B cell (primary cell): ENCODE data around the gene RP2. TPM values are rescaled to one million over a fixed set of nuclear protein-coding genes. Genes with fewer than 3 reads are reported as not detected.

ENCODE experiments used
- ATAC-seq: fragments of 200-7000 bp; cut with Tn5 transposase; one replicate; pipeline ENCODE4 v1.10.0; 2021; ENCODE audit warnings: low read depth, mild to moderate bottlenecking, moderate number of reproducible peaks, moderate library complexity
- CTCF ChIA-PET: fragments of 350-600 bp; sonication (Branson Sonifier 250); formaldehyde crosslinking; loops from one replicate; lab custom pipeline; 2021; ENCODE audit warnings: antibody characterized with exemption, inconsistent platforms; lab: Charles Lee
- POLR2A ChIA-PET: fragments of 350-600 bp; sonication (Branson Sonifier 250); formaldehyde crosslinking; loops from one replicate; lab custom pipeline; 2021; ENCODE audit warnings: antibody characterized with exemption; lab: Charles Lee
- DNase-seq: peaks from one replicate; pipeline ENCODE4 v3.0.0; 2013
- H2AFZ ChIP-seq: 2 replicates; pipeline ENCODE4 v1.6.1; 2012; ENCODE audit warnings: mild to moderate bottlenecking, low read depth, low read length; ENCODE audit not compliant: insufficient read depth, poor library complexity, severe bottlenecking
- H3K27ac ChIP-seq, 2 donors: 1 replicate in 1 of 2; 2 replicates in 1 of 2; pipeline ENCODE4 v1.5.1; 2012 to 2013; ENCODE audit warnings: low read length in 2 of 2, mild to moderate bottlenecking in 2 of 2, moderate library complexity in 1 of 2
- H3K27me3 ChIP-seq, 4 experiments: fragments of 200-600 bp in 1 of 4; sonication (generic) in 1 of 4; replicated peaks in 1 of 4; 1 replicate in 2 of 4; 2 replicates in 2 of 4; pipeline versions ENCODE4 v1.6.1 to v1.7.0; 2013 to 2016; ENCODE audit warnings: low read length in 3 of 4, mild to moderate bottlenecking in 2 of 4, mixed read lengths in 1 of 4, moderate library complexity in 1 of 4; ENCODE audit not compliant: insufficient read depth in 4 of 4, control insufficient read depth in 3 of 4; ENCODE audit errors: control extremely low read depth in 1 of 4
- H3K36me3 ChIP-seq, 2 experiments: replicated peaks in 1 of 2; 1 replicate in 1 of 2; 2 replicates in 1 of 2; pipeline versions ENCODE4 v1.6.1 to v1.7.1; 2013; ENCODE audit warnings: low read length in 1 of 2; ENCODE audit not compliant: insufficient read depth in 2 of 2, control insufficient read depth in 1 of 2; ENCODE audit errors: control extremely low read depth in 1 of 2, extremely low read depth in 1 of 2
- H3K4me1 ChIP-seq, 2 donors: fragments of 200-600 bp in 1 of 2; sonication (generic) in 1 of 2; 1 replicate in 1 of 2; 2 replicates in 1 of 2; pipeline versions ENCODE4 v1.5.1 to v1.6.1; 2013 to 2017; ENCODE audit warnings: low read length in 2 of 2; ENCODE audit not compliant: control insufficient read depth in 2 of 2, insufficient read depth in 2 of 2
- H3K4me2 ChIP-seq: replicated peaks from 2 replicates; pipeline ENCODE3; 2012; ENCODE audit warnings: mild to moderate bottlenecking, low read depth, low read length; ENCODE audit not compliant: poor library complexity, severe bottlenecking
- H3K4me3 ChIP-seq, 5 experiments: fragments of 200-600 bp in 1 of 5; sonication (generic) in 1 of 5; 1 replicate in 3 of 5; 2 replicates in 2 of 5; pipeline versions ENCODE4 v1.5.1 to v1.7.0; 2011 to 2016; ENCODE audit warnings: low read length in 4 of 5, mild to moderate bottlenecking in 4 of 5, low read depth in 2 of 5, control low read depth in 1 of 5, moderate library complexity in 1 of 5; ENCODE audit not compliant: insufficient read depth in 1 of 5; ENCODE audit errors: control extremely low read depth in 1 of 5, extremely low read depth in 1 of 5
- H3K79me2 ChIP-seq: fragments of 200-600 bp; sonication (generic); one replicate; pipeline ENCODE4 v1.6.0; 2016; ENCODE audit warnings: low read length; ENCODE audit not compliant: control insufficient read depth, insufficient read depth
- H3K9ac ChIP-seq: fragments of 200-600 bp; sonication (generic); 2 replicates; pipeline ENCODE4 v1.6.1; 2017; ENCODE audit warnings: mild to moderate bottlenecking, low read length, moderate library complexity
- H3K9me3 ChIP-seq, 3 donors: one replicate each; pipeline versions ENCODE4 v1.6.1 to v1.7.1; 2013; ENCODE audit warnings: low read length in 2 of 3; ENCODE audit not compliant: control insufficient read depth in 2 of 3, insufficient read depth in 1 of 3; ENCODE audit errors: control extremely low read depth in 1 of 3
- H4K20me1 ChIP-seq: 2 replicates; pipeline ENCODE4 v1.6.0; 2012; ENCODE audit warnings: mild to moderate bottlenecking, low read length; ENCODE audit not compliant: insufficient read depth, control insufficient read depth, poor library complexity, severe bottlenecking
- H3K27ac Mint-ChIP-seq: one replicate; pipeline ENCODE4 v1.8.0; 2021; ENCODE audit warnings: mixed read lengths
- H3K27me3 Mint-ChIP-seq: one replicate; pipeline ENCODE4 v1.8.0; 2021; ENCODE audit warnings: mixed read lengths
- H3K4me1 Mint-ChIP-seq: one replicate; pipeline ENCODE4 v1.8.0; 2021; ENCODE audit warnings: mixed read lengths
- H3K4me3 Mint-ChIP-seq: one replicate; pipeline ENCODE4 v1.8.0; 2021; ENCODE audit warnings: mixed read lengths
- H3K9me3 Mint-ChIP-seq: one replicate; pipeline ENCODE4 v1.8.0; 2022; ENCODE audit warnings: mixed read lengths; ENCODE audit not compliant: insufficient read depth
- EZH2 ChIP-seq: IDR thresholded peaks from 2 replicates; pipeline ENCODE4 v1.6.1; 2012; ENCODE audit warnings: borderline replicate concordance, low read depth, mild to moderate bottlenecking, moderate library complexity, low read length; ENCODE audit not compliant: insufficient read depth, poor library complexity, severe bottlenecking
- WGBS: methylation state at CpG from one replicate; pipeline ENCODE4 v1.1.5; 2013; ENCODE audit warnings: missing lambda C conversion rate; ENCODE audit not compliant: insufficient coverage; 5-methylcytosine and 5-hydroxymethylcytosine counted together
- intact Hi-C: fragments of 100-400 bp; cut with micrococcal nuclease; formaldehyde crosslinking; loops from one replicate; pipeline ENCODE4 v1.10.0; 2022
- polyA plus RNA-seq: library from polyadenylated mRNA; depleted of rRNA; stranded (reverse); fragments of >200 nt; gene quantifications from 2 replicates; pipeline ENCODE4 v1.2.3, GENCODE V29; 2012
- total RNA-seq, 2 donors: library from RNA; stranded (reverse); fragments of 120-200 nt in 1 of 2; gene quantifications; 1 replicate in 1 of 2; 2 replicates in 1 of 2; pipeline versions ENCODE4 v1.2.3 to v1.2.4, GENCODE V29; 2013 to 2022
- TF ChIP-seq, protein P1 (sequence below): fragments of 200-600 bp; IDR thresholded peaks from one replicate; pipeline ENCODE4 v1.8.0; 2022; ENCODE audit warnings: antibody characterized with exemption, mild to moderate bottlenecking

Gene RP2
- total and polyA plus RNA-seq, 2 donors (not counting 1 experiment from before 2014, with no cell fraction given) = 5.5 to 14.9 TPM

DNA sequence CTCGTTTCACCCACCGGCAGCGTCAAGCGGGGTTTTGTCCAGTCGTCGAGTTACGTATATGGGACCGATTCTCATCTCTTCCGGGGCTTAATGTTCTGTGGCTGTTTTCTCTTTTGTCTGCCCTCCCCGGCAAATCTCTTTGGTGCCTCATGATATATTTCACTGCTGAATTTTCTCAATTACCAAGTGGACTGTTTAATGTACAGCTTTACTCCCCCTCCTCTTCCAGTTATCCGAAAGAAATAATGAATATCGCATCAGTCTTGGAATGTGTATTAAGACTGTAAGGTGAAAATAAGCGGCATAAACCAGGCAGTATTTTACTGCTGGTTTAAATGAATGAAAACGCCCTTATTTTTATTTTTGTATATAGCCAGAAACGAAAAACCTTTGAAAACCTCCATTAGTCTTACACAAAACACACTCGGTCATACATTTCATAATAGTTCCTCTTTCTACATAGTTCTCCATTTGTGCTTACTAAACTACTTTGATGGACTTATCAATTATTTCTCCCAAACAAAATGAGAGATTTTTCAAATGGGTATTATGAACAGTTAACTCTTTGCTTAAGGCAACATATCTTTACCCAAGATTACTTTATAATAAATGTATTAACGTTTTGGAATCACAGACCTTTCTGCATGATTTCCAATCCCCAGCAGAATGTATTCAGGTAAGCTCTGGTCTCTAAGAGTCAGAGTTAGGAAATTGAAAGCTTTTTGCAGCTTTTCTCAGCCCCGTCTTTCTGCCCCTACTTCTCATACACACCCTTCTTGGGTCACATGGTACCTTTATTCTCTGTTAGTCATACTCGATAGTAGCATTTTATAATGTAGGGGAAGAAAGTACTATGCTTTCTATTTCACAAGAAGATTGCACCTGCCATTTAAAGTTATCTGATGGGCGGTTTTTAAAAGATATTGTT lies 979 bp downstream of the RP2 start:
- intact Hi-C loops = loop anchor here (2.0 to 10.0 kb wide), 2 partner anchors 79 to 127 kb away; partner anchors contain the start of gene SLC9A7
- H3K27ac ChIP-seq = peak overlapping the region; percentile 75 to 87
- peak overlapping the region; percentile 70 for H3K4me2 ChIP-seq
- Mint-ChIP-seq H3K9me3 (no peaks in the 10 kb centered on the region), H3K27me3 (no peaks in the 10 kb centered on the region), H3K4me3 (peak overlapping the region; percentile 98), H3K27ac (peak overlapping the region; percentile 97), H3K4me1 (peaks cover 33% of the 10 kb centered on the region)
- no peaks in the 10 kb centered on the region for H3K9me3 ChIP-seq
- no peaks in the 10 kb centered on the region for H4K20me1 ChIP-seq
- no peaks in the 10 kb centered on the region for H3K27me3 ChIP-seq
- H2AFZ ChIP-seq = peak overlapping the region; percentile 75
- ChIA-PET CTCF (interaction anchor here (1.1 to 1.5 kb wide), 3 partner anchors 41 to 307 kb away, joined by 3 to 4 read pairs (median 3); partner anchors contain the start of genes NDUFB11 and RBM10), POLR2A (interaction anchor here (1.5 kb wide), 1 partner anchor 307 kb away, joined by 5 read pairs; the partner anchor contains the start of genes NDUFB11 and RBM10)
- H3K79me2 ChIP-seq = peaks cover 34% of the 10 kb centered on the region
- H3K4me3 ChIP-seq = peak overlapping the region; percentile 82 to 93 (median 83)
- ATAC-seq = no peak
- H3K9ac ChIP-seq = peak overlapping the region; percentile 78
- TF ChIP-seq, protein P1, sequence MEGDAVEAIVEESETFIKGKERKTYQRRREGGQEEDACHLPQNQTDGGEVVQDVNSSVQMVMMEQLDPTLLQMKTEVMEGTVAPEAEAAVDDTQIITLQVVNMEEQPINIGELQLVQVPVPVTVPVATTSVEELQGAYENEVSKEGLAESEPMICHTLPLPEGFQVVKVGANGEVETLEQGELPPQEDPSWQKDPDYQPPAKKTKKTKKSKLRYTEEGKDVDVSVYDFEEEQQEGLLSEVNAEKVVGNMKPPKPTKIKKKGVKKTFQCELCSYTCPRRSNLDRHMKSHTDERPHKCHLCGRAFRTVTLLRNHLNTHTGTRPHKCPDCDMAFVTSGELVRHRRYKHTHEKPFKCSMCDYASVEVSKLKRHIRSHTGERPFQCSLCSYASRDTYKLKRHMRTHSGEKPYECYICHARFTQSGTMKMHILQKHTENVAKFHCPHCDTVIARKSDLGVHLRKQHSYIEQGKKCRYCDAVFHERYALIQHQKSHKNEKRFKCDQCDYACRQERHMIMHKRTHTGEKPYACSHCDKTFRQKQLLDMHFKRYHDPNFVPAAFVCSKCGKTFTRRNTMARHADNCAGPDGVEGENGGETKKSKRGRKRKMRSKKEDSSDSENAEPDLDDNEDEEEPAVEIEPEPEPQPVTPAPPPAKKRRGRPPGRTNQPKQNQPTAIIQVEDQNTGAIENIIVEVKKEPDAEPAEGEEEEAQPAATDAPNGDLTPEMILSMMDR = no peak
- TF ChIP-seq EZH2 = no peak
- peaks cover 22 to 24% of the 10 kb centered on the region in 2 donors for H3K4me1 ChIP-seq
- WGBS = no CpG with 5 or more reads among the region's 20 CpGs
- DNase-seq = peak; percentile 50
- no peaks in the 10 kb centered on the region for H3K36me3 ChIP-seq
